DOHH2 (cell line): ENCODE measurements around the gene SHISA4.

ENCODE experiments used
- H3F3A ChIP-seq: fragments of 200-600 bp; sonication (generic), shearing (Covaris generic); 2 replicates; pipeline ENCODE4 v1.6.0; 2016; ENCODE audit warnings: antibody characterized with exemption, mild to moderate bottlenecking; ENCODE audit not compliant: control insufficient read depth, insufficient read depth
- H3K27ac ChIP-seq: fragments of 200-600 bp; sonication (generic); 2 replicates; pipeline ENCODE4 v1.5.1; 2014; ENCODE audit warnings: low read depth, mild to moderate bottlenecking, low read length, moderate library complexity
- H3K27me3 ChIP-seq: fragments of 200-600 bp; sonication (generic); 2 replicates; pipeline ENCODE4 v1.6.1; 2014; ENCODE audit warnings: mild to moderate bottlenecking, low read length, mixed read lengths; ENCODE audit not compliant: control insufficient read depth
- H3K36me3 ChIP-seq: fragments of 200-600 bp; sonication (generic); 2 replicates; pipeline ENCODE4 v1.6.1; 2014; ENCODE audit warnings: mild to moderate bottlenecking, low read length, moderate library complexity, mixed read lengths; ENCODE audit not compliant: control insufficient read depth
- H3K4me1 ChIP-seq: fragments of 200-600 bp; sonication (generic); 2 replicates; pipeline ENCODE4 v1.6.1; 2014; ENCODE audit warnings: mild to moderate bottlenecking, low read length, mixed read lengths; ENCODE audit not compliant: control insufficient read depth
- H3K4me2 ChIP-seq: fragments of 200-600 bp; sonication (generic); 2 replicates; pipeline ENCODE4 v1.6.0; 2014; ENCODE audit warnings: mild to moderate bottlenecking, low read length, moderate library complexity
- H3K4me3 ChIP-seq: fragments of 200-600 bp; sonication (generic); 2 replicates; pipeline ENCODE4 v1.5.1; 2014; ENCODE audit warnings: mild to moderate bottlenecking, low read length, mixed read lengths
- H3K79me2 ChIP-seq: fragments of 200-600 bp; sonication (generic); 2 replicates; pipeline ENCODE4 v1.6.1; 2014; ENCODE audit warnings: mild to moderate bottlenecking, low read length, mixed read lengths; ENCODE audit not compliant: control insufficient read depth
- H3K9me2 ChIP-seq: fragments of 200-600 bp; sonication (generic); replicated peaks from 2 replicates; pipeline ENCODE4 v1.6.1; 2014; ENCODE audit warnings: mild to moderate bottlenecking, low read length, mixed read lengths; ENCODE audit not compliant: control insufficient read depth
- H3K9me3 ChIP-seq: fragments of 200-600 bp; sonication (generic); 2 replicates; pipeline ENCODE4 v1.6.1; 2014; ENCODE audit warnings: antibody characterized with exemption, low read length, mixed read lengths; ENCODE audit not compliant: control insufficient read depth, insufficient read depth
- H4K20me1 ChIP-seq: fragments of 200-600 bp; sonication (generic); 2 replicates; pipeline ENCODE4 v1.6.0; 2014; ENCODE audit warnings: low read depth, mild to moderate bottlenecking, antibody characterized with exemption, low read length, moderate library complexity; ENCODE audit not compliant: control insufficient read depth, insufficient read depth
- CTCF ChIP-seq: fragments of 200-600 bp; sonication (generic); IDR thresholded peaks from one replicate; pipeline ENCODE4 v1.5.1; 2014; ENCODE audit warnings: antibody characterized with exemption, mild to moderate bottlenecking, low read depth, low read length; ENCODE audit not compliant: poor library complexity, severe bottlenecking
- EZH2phosphoT487 ChIP-seq: fragments of 200-600 bp; sonication (generic); IDR thresholded peaks from 2 replicates; pipeline ENCODE4 v1.6.1; 2017; ENCODE audit warnings: borderline replicate concordance, mild to moderate bottlenecking, antibody characterized with exemption, low read length, moderate library complexity, mixed read lengths

Gene SHISA4

GRCh38 chr1:201921952-201922558 lies 33.4 kb downstream of the SHISA4 start:
- Histone ChIP-seq H3K9me2 (no peaks in the 10 kb centered on the region), H3F3A (no peaks in the 10 kb centered on the region), H3K4me3 (no peak overlapping the region), H3K27ac (no peak overlapping the region), H3K79me2 (no peaks in the 10 kb centered on the region), H3K4me2 (no peak overlapping the region), H3K9me3 (no peaks in the 10 kb centered on the region), H3K27me3 (peaks cover 8% of the 10 kb centered on the region), H3K4me1 (no peaks in the 10 kb centered on the region), H3K36me3 (no peaks in the 10 kb centered on the region), H4K20me1 (no peaks in the 10 kb centered on the region)
- TF ChIP-seq EZH2phosphoT487: no peak
- TF ChIP-seq CTCF: no peak

- H3K79me2 ChIP-seq: no peaks in the 10 kb centered on the region
- H3F3A ChIP-seq: no peaks in the 10 kb centered on the region
- no peaks in the 10 kb centered on the region for H3K4me1 ChIP-seq
- H3K27ac ChIP-seq: no peak overlapping the region
- peaks cover 5% of the 10 kb centered on the region; the same call in 1 of the 2 replicates for H3K27me3 ChIP-seq
- no peaks in the 10 kb centered on the region for H3K36me3 ChIP-seq
- TF ChIP-seq EZH2phosphoT487 (no peak), CTCF (no peak)
- H3K9me2 ChIP-seq: no peaks in the 10 kb centered on the region
- H4K20me1 ChIP-seq: no peaks in the 10 kb centered on the region
- H3K4me3 ChIP-seq: no peak overlapping the region
- H3K4me2 ChIP-seq: no peak overlapping the region
- no peaks in the 10 kb centered on the region for H3K9me3 ChIP-seq
Observed at GRCh38 chr1:201925301-201925567, 36.5 kb downstream of the SHISA4 start.

- no peaks in the 10 kb centered on the region for H3K9me3 ChIP-seq
- H3K27me3 ChIP-seq: peaks cover 5% of the 10 kb centered on the region; the same call in 1 of the 2 replicates
- no peaks in the 10 kb centered on the region for H3K79me2 ChIP-seq
- H3K4me2 ChIP-seq: no peak overlapping the region
- no peaks in the 10 kb centered on the region for H4K20me1 ChIP-seq
- H3K9me2 ChIP-seq: no peaks in the 10 kb centered on the region
- H3K36me3 ChIP-seq: no peaks in the 10 kb centered on the region
- H3K4me1 ChIP-seq: no peaks in the 10 kb centered on the region
- no peak overlapping the region for H3K27ac ChIP-seq
- no peak overlapping the region for H3K4me3 ChIP-seq
- TF ChIP-seq CTCF (no peak), EZH2phosphoT487 (no peak)
- no peaks in the 10 kb centered on the region for H3F3A ChIP-seq
Observed at GRCh38 chr1:201925981-201926645, 37.4 kb downstream of the SHISA4 start.
